Panc1 (cell line): ENCODE data around the gene FAM43A.

Source experiments
- CTCF ChIP-seq: fragments of 450-650 bp; IDR thresholded peaks from 2 replicates; pipeline ENCODE4 v1.5.1; 2017; ENCODE audit warnings: mild to moderate bottlenecking
- POLR2AphosphoS5 ChIP-seq: IDR thresholded peaks from 2 replicates; pipeline ENCODE4 v1.6.1; 2012; ENCODE audit warnings: mild to moderate bottlenecking, low read depth, low read length, moderate library complexity
- REST ChIP-seq, 2 experiments: IDR thresholded peaks; 2 replicates each; pipeline ENCODE4 v1.6.1; 2011 to 2012; ENCODE audit warnings: low read depth in 2 of 2, control low read depth in 1 of 2, low read length in 1 of 2, mild to moderate bottlenecking in 1 of 2, moderate library complexity in 1 of 2; ENCODE audit not compliant: insufficient read depth in 1 of 2

- TF ChIP-seq CTCF (no peak), POLR2AphosphoS5 (no peak), REST (IDR thresholded peaks at IDR 0.05; ENCODE audit: insufficient read depth in 1 of 2, low read depth in 2 of 2, low read length in 1 of 2) (no peak)
Measured at GRCh38 chr3:194690501-194691372, 5.1 kb downstream of the FAM43A start.
